Gastrocnemius medialis (tissue), 4 donors: Measurements from ENCODE around the gene EDNRA. TPM values are rescaled to one million over a fixed set of nuclear protein-coding genes. Genes with fewer than 3 reads are reported as not detected.
A peak's percentile ranks its signal among the peaks of the same experiment; 100 is the strongest.

ENCODE experiments used
- ATAC-seq, 2 donors: fragments of 150-250 bp; one replicate each; pipeline ENCODE4 v1.9.1; 2016
- DNase-seq, 2 donors: peaks; one replicate each; pipeline ENCODE4 v3.0.0-alpha.2; 2019
- H3K27ac ChIP-seq, 4 donors: fragments of 200-600 bp; sonication (generic); 1 replicate in 1 of 4; 2 replicates in 3 of 4; pipeline ENCODE4 v1.5.1; 2016 to 2018; ENCODE audit warnings: mild to moderate bottlenecking in 2 of 4, moderate library complexity in 1 of 4
- H3K27me3 ChIP-seq, 3 donors: fragments of 200-600 bp; sonication (generic) in 2 of 3; 1 replicate in 1 of 3; 2 replicates in 2 of 3; pipeline versions ENCODE4 v1.5.1 to v1.6.0; 2016 to 2019; ENCODE audit warnings: mild to moderate bottlenecking in 1 of 3, moderate library complexity in 1 of 3
- H3K36me3 ChIP-seq, 2 donors: fragments of 200-600 bp; sonication (generic) in 1 of 2; one replicate each; pipeline ENCODE4 v1.5.1; 2017 to 2018
- H3K4me1 ChIP-seq, 2 donors: fragments of 200-600 bp; sonication (generic) in 1 of 2; one replicate each; pipeline ENCODE4 v1.5.1; 2016 to 2017; ENCODE audit warnings: mild to moderate bottlenecking in 2 of 2
- H3K4me3 ChIP-seq, 4 donors: fragments of 200-600 bp; sonication (generic) in 3 of 4; 1 replicate in 1 of 4; 2 replicates in 3 of 4; pipeline ENCODE4 v1.5.1; 2016 to 2019; ENCODE audit warnings: mild to moderate bottlenecking in 2 of 4
- H3K9me3 ChIP-seq, 3 donors: fragments of 200-600 bp; sonication (generic) in 2 of 3; 1 replicate in 1 of 3; 2 replicates in 2 of 3; pipeline ENCODE4 v1.5.1; 2016 to 2019
- CTCF ChIP-seq, 5 experiments: fragments of 450-650 bp in 3 of 5; fragments of 200-600 bp in 2 of 5; sonication (generic) in 2 of 5; IDR thresholded peaks in 4 of 5; conservative IDR thresholded peaks in 1 of 5; 1 replicate in 4 of 5; 2 replicates in 1 of 5; pipeline ENCODE4 v1.5.1; 2016 to 2019; ENCODE audit warnings: antibody characterized with exemption in 5 of 5, mild to moderate bottlenecking in 3 of 5, moderate library complexity in 3 of 5
- POLR2A ChIP-seq, 2 donors: fragments of 450-650 bp; IDR thresholded peaks; one replicate each; pipeline ENCODE4 v1.6.1; 2017; ENCODE audit warnings: antibody characterized with exemption in 2 of 2, mild to moderate bottlenecking in 2 of 2, moderate library complexity in 2 of 2
- in situ Hi-C, 4 donors: fragments of 200-750 bp; cut with MboI; loops; one replicate each; pipeline versions ENCODE4 v1.15.0 to v1.8.0; 2017; ENCODE audit warnings: low sequenced_read_pairs in 4 of 4
- intact Hi-C: fragments of 100-400 bp; cut with DNase I; formaldehyde crosslinking; loops from one replicate; pipeline ENCODE4 v1.15.1; 2023; ENCODE audit warnings: low total_unique reads
- total RNA-seq, 4 donors: library from RNA; depleted of rRNA; stranded (reverse); fragments of >200 nt; gene quantifications; one replicate each; pipeline versions ENCODE4 v1.1.0 to v1.2.3, GENCODE V29; 2016

The EDNRA gene
- total RNA-seq, 4 donors from 2014 or later: 1.4 to 8.4 (median 2.6) TPM

GRCh38 chr4:147485167-147485566 lies 4.3 kb downstream of the EDNRA start:
- no peaks in the 10 kb centered on the region for H3K36me3 ChIP-seq
- H3K27ac ChIP-seq: no peak overlapping the region
- no peaks in the 10 kb centered on the region for H3K4me1 ChIP-seq
- DNase-seq: no peak
- no peak for TF ChIP-seq CTCF (IDR thresholded peaks at IDR 0.05 in 4 of 5, conservative IDR thresholded peaks at IDR 0.05 in 1 of 5)
- no peak for TF ChIP-seq POLR2A (IDR thresholded peaks at IDR 0.05)
- H3K4me3 ChIP-seq: no peak overlapping the region
- intact Hi-C loops: no loop called here
- no peak for ATAC-seq
- in situ Hi-C loops: no loop called here
- no peaks in the 10 kb centered on the region for H3K9me3 ChIP-seq
- H3K27me3 ChIP-seq: peaks cover 0 to 7% (median 5%) of the 10 kb centered on the region in 3 donors

- H3K27ac ChIP-seq: no peak overlapping the region
- H3K4me3 ChIP-seq: no peak overlapping the region
- ATAC-seq (no peak), DNase-seq (no peak)
- intact Hi-C loops: no loop called here
- in situ Hi-C loops: no loop called here
- TF ChIP-seq CTCF (IDR thresholded peaks at IDR 0.05 in 4 of 5, conservative IDR thresholded peaks at IDR 0.05 in 1 of 5): no peak
- H3K36me3 ChIP-seq: no peaks in the 10 kb centered on the region
- no peaks in the 10 kb centered on the region for H3K27me3 ChIP-seq
- no peaks in the 10 kb centered on the region for H3K9me3 ChIP-seq
- H3K4me1 ChIP-seq: no peaks in the 10 kb centered on the region
Measured at GRCh38 chr4:147487616-147488015, 6.7 kb downstream of the EDNRA start.

- Histone ChIP-seq H3K4me3 (no peak overlapping the region), H3K27ac (peak overlapping the region in 2 of 4 donors; percentile 1 to 35), H3K36me3 (no peaks in the 10 kb centered on the region), H3K27me3 (no peaks in the 10 kb centered on the region), H3K4me1 (no peaks in the 10 kb centered on the region), H3K9me3 (no peaks in the 10 kb centered on the region)
- no peak for TF ChIP-seq CTCF (IDR thresholded peaks at IDR 0.05 in 4 of 5, conservative IDR thresholded peaks at IDR 0.05 in 1 of 5)
- no peak for TF ChIP-seq POLR2A (IDR thresholded peaks at IDR 0.05)
- intact Hi-C loops (no loop called here), in situ Hi-C loops (no loop called here)
- DNase-seq (no peak), ATAC-seq (no peak)
Measured at GRCh38 chr4:147488556-147488955, 7.7 kb downstream of the EDNRA start.

GRCh38 chr4:147491086-147491485 lies 10.2 kb downstream of the EDNRA start:
- no peak for ATAC-seq
- no peaks in the 10 kb centered on the region for H3K9me3 ChIP-seq
- no peaks in the 10 kb centered on the region for H3K27me3 ChIP-seq
- no peak overlapping the region for H3K4me3 ChIP-seq
- in situ Hi-C loops: no loop called here
- no peak for DNase-seq
- intact Hi-C loops: no loop called here
- TF ChIP-seq CTCF (IDR thresholded peaks at IDR 0.05 in 4 of 5, conservative IDR thresholded peaks at IDR 0.05 in 1 of 5) (no peak), POLR2A (IDR thresholded peaks at IDR 0.05) (no peak)
- H3K4me1 ChIP-seq: no peaks in the 10 kb centered on the region
- H3K36me3 ChIP-seq: no peaks in the 10 kb centered on the region
- H3K27ac ChIP-seq: peak overlapping the region in 1 of 4 donors; percentile 31

- Histone ChIP-seq H3K4me1 (no peaks in the 10 kb centered on the region), H3K27me3 (no peaks in the 10 kb centered on the region), H3K36me3 (no peaks in the 10 kb centered on the region), H3K4me3 (no peak overlapping the region), H3K9me3 (no peaks in the 10 kb centered on the region), H3K27ac (peak overlapping the region; percentile 29 to 44 (median 34))
- no peak for DNase-seq
- TF ChIP-seq CTCF (IDR thresholded peaks at IDR 0.05 in 4 of 5, conservative IDR thresholded peaks at IDR 0.05 in 1 of 5): no peak
- TF ChIP-seq POLR2A (IDR thresholded peaks at IDR 0.05): no peak
- intact Hi-C loops: no loop called here
- ATAC-seq: no peak
- in situ Hi-C loops: no loop called here
Measured at GRCh38 chr4:147492306-147492705, 11.4 kb downstream of the EDNRA start.
